Activated CD4-positive, alpha-beta T cell treated with anti-CD3 and anti-CD28 coated beads, Interleukin-2, amount 50 U/mL, for 1 hour (primary cell): ENCODE data around the gene WNT10A.

Experiments
- DNase-seq: peaks from one replicate; pipeline ENCODE4 v3.0.0-alpha.2; 2020

Gene WNT10A

GRCh38 chr2:218858138-218858445, 22.6 kb upstream of the WNT10A start:
- no peak for DNase-seq

- DNase-seq: no peak
Observed at GRCh38 chr2:218858671-218859555, 21.7 kb upstream of the WNT10A start.

- DNase-seq: no peak
Observed at GRCh38 chr2:218859556-218859987, 21.1 kb upstream of the WNT10A start, which contains the start of gene WNT6. Gene WNT6 (plus strand): TSS chr2:218859805. CDS start chr2:218860038, 233 bp downstream.

DNA sequence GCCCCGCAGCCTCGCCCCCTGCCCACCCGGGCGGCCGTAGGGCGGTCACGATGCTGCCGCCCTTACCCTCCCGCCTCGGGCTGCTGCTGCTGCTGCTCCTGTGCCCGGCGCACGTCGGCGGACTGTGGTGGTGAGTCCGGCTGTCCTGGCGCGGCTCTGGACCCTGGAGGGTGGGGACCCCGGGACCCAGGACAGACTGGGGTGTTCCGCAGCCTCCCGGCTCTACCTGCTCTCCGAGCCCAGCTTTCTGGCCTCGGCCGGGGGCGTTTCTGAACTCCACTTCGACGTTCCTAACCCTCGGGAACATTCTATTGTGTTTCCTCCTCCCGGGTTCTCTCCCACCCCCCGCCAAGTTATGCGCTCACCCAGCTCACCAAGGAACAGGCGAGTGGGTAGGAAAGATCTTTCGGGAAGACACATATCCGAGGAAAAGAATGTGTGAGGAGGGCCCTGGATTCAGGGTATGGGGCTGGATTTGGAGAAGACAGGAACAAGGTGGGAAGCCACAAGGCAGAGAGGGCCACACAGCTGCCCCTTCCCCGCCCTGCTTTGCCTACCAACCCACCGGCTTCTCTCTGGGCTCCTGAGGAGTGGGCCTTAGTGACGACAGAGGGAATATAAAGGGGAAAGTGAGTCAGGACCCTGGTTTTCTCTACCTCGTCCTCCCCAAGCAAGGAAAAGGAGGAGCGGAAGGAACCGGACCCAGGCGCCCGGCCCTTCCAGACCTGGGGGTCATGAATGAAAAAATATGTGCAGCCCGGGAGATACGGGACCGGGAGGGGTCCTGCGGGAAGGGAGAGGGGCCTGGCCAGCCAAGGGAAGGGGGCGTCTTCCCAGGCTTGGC, 20.4 kb upstream of the WNT10A start:
- DNase-seq: no peak

- no peak for DNase-seq
Observed at GRCh38 chr2:218860950-218861381, 19.7 kb upstream of the WNT10A start.

GRCh38 chr2:218861645-218862318, 18.9 kb upstream of the WNT10A start:
- no peak for DNase-seq

DNA sequence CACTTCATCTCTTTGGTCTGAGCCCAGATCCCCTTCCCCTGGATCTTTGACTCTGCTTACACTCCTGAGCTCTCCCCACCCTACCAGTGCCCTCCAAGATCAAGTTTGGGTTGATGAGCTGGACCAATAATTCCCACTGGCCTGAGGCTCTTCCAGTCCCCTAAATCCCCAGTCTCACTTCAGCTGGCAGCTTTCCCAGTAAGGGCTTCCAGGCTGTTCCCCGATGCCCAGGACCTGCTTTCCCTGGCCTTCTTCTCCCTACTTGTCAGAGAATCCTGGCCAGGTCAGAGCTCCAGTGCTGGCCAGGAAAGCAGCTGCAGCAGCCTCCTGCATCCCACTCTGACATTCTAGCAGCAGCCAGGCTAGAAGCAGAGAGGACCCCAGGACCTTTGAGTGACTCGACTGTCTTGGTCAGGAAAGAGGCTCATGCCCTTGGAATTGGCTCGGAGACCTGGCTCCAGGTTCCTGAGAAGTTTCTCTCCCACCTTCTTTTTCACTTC, 17.6 kb upstream of the WNT10A start:
- no peak for DNase-seq

- DNase-seq: no peak
Observed at GRCh38 chr2:218865396-218865795, 15.3 kb upstream of the WNT10A start.

GRCh38 chr2:218865999-218866398, 14.7 kb upstream of the WNT10A start:
- no peak for DNase-seq

DNA sequence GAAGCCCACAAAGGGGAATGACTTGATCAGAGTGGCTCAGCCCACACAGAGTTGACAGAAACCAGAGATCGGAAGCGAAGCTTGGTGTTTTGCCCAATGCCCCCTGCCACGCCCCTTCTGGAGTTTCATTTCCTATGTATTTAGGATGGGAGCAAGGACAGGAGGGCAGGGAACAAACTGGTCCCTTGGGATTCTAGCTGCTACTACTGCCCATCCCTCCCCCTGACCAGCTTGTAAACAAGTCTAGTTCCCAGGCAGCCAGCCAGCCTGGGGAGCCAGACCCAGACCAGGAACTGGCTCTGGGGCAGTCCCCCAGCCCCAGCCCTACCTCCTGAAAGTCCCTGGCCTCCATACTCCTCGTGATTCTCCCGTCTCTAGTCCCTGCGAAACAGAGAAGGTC, 12.8 kb upstream of the WNT10A start:
- no peak for DNase-seq

- DNase-seq: no peak
Observed at GRCh38 chr2:218869064-218869463, 11.6 kb upstream of the WNT10A start.

GRCh38 chr2:218870984-218871344, 9.7 kb upstream of the WNT10A start:
- no peak for DNase-seq

DNA sequence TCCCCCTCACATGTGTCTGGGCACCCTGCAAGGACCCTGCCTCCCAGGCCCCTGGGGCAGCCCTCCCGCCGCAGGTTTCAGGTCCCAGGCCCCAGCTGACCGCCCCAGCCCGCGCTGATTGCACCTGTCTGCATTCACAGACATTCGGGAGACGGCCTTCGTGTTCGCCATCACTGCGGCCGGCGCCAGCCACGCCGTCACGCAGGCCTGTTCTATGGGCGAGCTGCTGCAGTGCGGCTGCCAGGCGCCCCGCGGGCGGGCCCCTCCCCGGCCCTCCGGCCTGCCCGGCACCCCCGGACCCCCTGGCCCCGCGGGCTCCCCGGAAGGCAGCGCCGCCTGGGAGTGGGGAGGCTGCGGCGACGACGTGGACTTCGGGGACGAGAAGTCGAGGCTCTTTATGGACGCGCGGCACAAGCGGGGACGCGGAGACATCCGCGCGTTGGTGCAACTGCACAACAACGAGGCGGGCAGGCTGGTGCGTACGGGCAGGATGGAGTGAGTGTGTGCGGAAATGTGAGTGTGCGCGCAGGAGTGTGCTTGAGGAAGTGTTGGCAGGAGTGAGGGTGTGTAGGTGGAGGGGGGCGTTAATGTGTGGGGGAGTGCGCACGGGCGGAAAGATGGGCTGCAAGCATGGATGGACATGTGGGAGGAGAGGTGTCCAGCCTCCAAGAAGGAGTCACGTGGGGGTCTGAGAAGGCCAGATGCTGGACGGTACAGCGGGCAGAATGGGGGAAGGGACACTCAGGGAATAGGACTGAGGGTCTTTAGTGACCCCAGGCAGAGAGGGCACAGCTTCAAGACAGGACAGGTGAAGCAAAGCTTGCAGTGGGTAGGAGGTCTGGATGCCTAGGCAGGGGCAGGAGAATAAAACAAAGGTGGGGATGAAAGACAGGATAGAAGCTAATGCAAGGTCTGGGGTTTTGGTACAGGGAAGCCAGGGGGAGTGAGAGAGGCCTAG, 9.0 kb upstream of the WNT10A start:
- no peak for DNase-seq

GRCh38 chr2:218872645-218873358, 7.8 kb upstream of the WNT10A start:
- DNase-seq: no peak

- no peak for DNase-seq
Observed at GRCh38 chr2:218873359-218874194, 7.1 kb upstream of the WNT10A start.

DNA sequence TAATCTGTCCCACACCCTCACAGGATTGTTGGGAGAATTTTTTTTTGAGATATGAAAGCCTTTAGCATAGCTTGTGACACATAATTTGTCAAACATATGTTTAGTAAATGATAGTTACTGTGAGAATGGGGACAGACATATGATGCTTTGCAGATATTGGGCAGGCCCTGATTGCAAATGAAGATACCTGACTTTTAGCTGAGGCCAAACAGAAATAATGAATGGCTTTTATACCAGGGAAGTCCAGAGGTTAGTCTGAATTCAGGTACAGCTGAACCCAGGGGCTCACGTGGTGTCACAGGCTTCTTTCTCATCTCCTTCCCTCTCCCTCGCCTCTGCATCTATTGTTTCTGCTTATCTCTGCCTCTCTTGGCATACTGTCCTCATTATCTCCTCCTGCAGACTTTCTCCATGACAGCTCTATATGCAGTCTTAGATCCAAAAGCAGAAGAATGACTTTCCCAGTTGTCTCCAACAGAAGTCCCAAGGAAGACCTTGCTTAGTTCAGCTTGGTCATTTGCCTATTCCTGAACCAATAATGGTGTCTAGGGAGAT, 4.9 kb upstream of the WNT10A start:
- no peak for DNase-seq

GRCh38 chr2:218876562-218877219, 4.0 kb upstream of the WNT10A start:
- DNase-seq: peak; percentile 77

DNA sequence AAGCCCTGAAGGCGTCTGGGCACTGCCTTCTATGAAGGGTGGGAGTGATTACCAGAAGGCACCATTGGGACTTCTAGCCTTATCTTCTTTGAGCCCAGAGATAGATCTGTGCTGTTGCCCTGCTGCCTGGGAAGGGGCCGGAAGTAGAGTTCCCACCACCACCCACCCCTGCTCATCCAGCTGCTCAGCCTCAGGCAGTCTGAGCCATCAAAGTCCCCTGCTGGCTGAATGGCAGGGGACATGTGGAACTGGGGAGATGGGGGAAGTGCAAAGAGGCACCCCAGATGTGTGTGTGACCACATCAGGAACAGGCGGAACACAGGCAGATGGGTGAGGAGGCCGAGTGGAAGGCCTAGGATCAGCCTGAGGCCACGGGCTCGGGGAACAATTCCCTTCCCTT, 3.3 kb upstream of the WNT10A start:
- DNase-seq: no peak

GRCh38 chr2:218877891-218878290, 2.8 kb upstream of the WNT10A start:
- DNase-seq: no peak

GRCh38 chr2:218878486-218878885, 2.2 kb upstream of the WNT10A start:
- DNase-seq: no peak
